ENCODE measurements around the gene CFAP52. TPM values are rescaled to one million over a fixed set of nuclear protein-coding genes. Genes with fewer than 3 reads are reported as not detected.
"Not testable (repeated sequence)": the region's sequence is repeated elsewhere in the genome, so short reads cannot be mapped to it uniquely, and the experiment has no call there.

The CFAP52 gene
- total and polyA plus RNA-seq, 4 experiments from 2014 or later = not detected

GRCh38 chr17:9597638-9598037 lies 21.2 kb downstream of the CFAP52 start:
- intact Hi-C loops (cut with micrococcal nuclease); H3K4me3 ChIP-seq (ENCODE audit: low read length in 2 of 2); H3K9me3 ChIP-seq (ENCODE audit: control insufficient read depth in 1 of 2, low read length in 2 of 2); DNase-seq; H3K4me3 Mint-ChIP-seq; H3K36me3 ChIP-seq (ENCODE audit: insufficient read depth, low read length); CTCF ChIA-PET (ENCODE audit: partially characterized antibody); H3K4me1 Mint-ChIP-seq; POLR2A ChIA-PET (ENCODE audit: partially characterized antibody); H3K27me3 Mint-ChIP-seq; H3K27me3 ChIP-seq (ENCODE audit: insufficient read depth, low read length); H3K9me3 Mint-ChIP-seq; H3K4me1 ChIP-seq (ENCODE audit: insufficient read depth, low read length); H3K27ac ChIP-seq (ENCODE audit: low read depth, low read length); H3K36me3 Mint-ChIP-seq: not testable (repeated sequence)
- H3K27ac Mint-ChIP-seq = peak overlapping the region in 2 of 7 donors; percentile 47 to 49

- no peak overlapping the region for H3K4me3 Mint-ChIP-seq
- no peaks in the 10 kb centered on the region for H3K4me1 ChIP-seq (ENCODE audit: insufficient read depth, low read length)
- H3K9me3 ChIP-seq (ENCODE audit: control insufficient read depth in 1 of 2, low read length in 2 of 2) = no peaks in the 10 kb centered on the region
- ChIA-PET CTCF (ENCODE audit: partially characterized antibody) (no interaction called here), POLR2A (ENCODE audit: partially characterized antibody) (no interaction called here)
- no peak for DNase-seq
- intact Hi-C loops (cut with micrococcal nuclease) = no loop called here
- H3K27me3 ChIP-seq (ENCODE audit: insufficient read depth, low read length) = no peaks in the 10 kb centered on the region
- H3K36me3 Mint-ChIP-seq = no peaks in the 10 kb centered on the region
- no peak overlapping the region for H3K4me3 ChIP-seq (ENCODE audit: low read length in 2 of 2)
- H3K27ac ChIP-seq (ENCODE audit: low read depth, low read length) = no peak overlapping the region
- H3K4me1 Mint-ChIP-seq = no peaks in the 10 kb centered on the region
- H3K27me3 Mint-ChIP-seq = peaks cover 9 to 11% of the 10 kb centered on the region in 2 donors
- peaks cover 0 to 2% (median 0%) of the 10 kb centered on the region in 8 donors for H3K9me3 Mint-ChIP-seq
- no peaks in the 10 kb centered on the region for H3K36me3 ChIP-seq (ENCODE audit: insufficient read depth, low read length)
- no peak overlapping the region for H3K27ac Mint-ChIP-seq
Measured at GRCh38 chr17:9598661-9599060, 22.2 kb downstream of the CFAP52 start.

GRCh38 chr17:9604583-9604982 lies 28.1 kb downstream of the CFAP52 start:
- H3K36me3 Mint-ChIP-seq; H3K9me3 ChIP-seq (ENCODE audit: control insufficient read depth in 1 of 2, low read length in 2 of 2); H3K9me3 Mint-ChIP-seq; DNase-seq; intact Hi-C loops (cut with micrococcal nuclease); H3K4me3 Mint-ChIP-seq; H3K27me3 ChIP-seq (ENCODE audit: insufficient read depth, low read length); CTCF ChIA-PET (ENCODE audit: partially characterized antibody); H3K4me1 ChIP-seq (ENCODE audit: insufficient read depth, low read length); POLR2A ChIA-PET (ENCODE audit: partially characterized antibody); H3K27ac Mint-ChIP-seq; H3K36me3 ChIP-seq (ENCODE audit: insufficient read depth, low read length); H3K4me3 ChIP-seq (ENCODE audit: low read length in 2 of 2); H3K4me1 Mint-ChIP-seq; H3K27ac ChIP-seq (ENCODE audit: low read depth, low read length): not testable (repeated sequence)
- H3K27me3 Mint-ChIP-seq = peaks cover 4 to 10% of the 10 kb centered on the region in 2 donors

- intact Hi-C loops (cut with micrococcal nuclease) = no loop called here
- H3K36me3 ChIP-seq (ENCODE audit: insufficient read depth, low read length) = no peaks in the 10 kb centered on the region
- H3K27me3 Mint-ChIP-seq = peaks cover 8 to 10% of the 10 kb centered on the region in 2 donors
Measured at GRCh38 chr17:9606453-9606852, 30.0 kb downstream of the CFAP52 start.

GRCh38 chr17:9607058-9607457 lies 30.6 kb downstream of the CFAP52 start:
- not testable (repeated sequence) for H3K4me1 ChIP-seq (ENCODE audit: insufficient read depth, low read length)

More at GRCh38 chr17:9606453-9606852, 30.0 kb downstream of the CFAP52 start:
- no peaks in the 10 kb centered on the region for H3K4me1 ChIP-seq (ENCODE audit: insufficient read depth, low read length)
- CTCF ChIA-PET (ENCODE audit: partially characterized antibody) = no interaction called here
- no peak overlapping the region for H3K4me3 ChIP-seq (ENCODE audit: low read length in 2 of 2)
- no peaks in the 10 kb centered on the region for H3K9me3 ChIP-seq (ENCODE audit: control insufficient read depth in 1 of 2, low read length in 2 of 2)
- no peak overlapping the region for H3K4me3 Mint-ChIP-seq
- peaks cover 0 to 3% (median 0%) of the 10 kb centered on the region in 8 donors for H3K9me3 Mint-ChIP-seq
- no peaks in the 10 kb centered on the region for H3K4me1 Mint-ChIP-seq
- no peak overlapping the region for H3K27ac Mint-ChIP-seq
- no peaks in the 10 kb centered on the region for H3K27me3 ChIP-seq (ENCODE audit: insufficient read depth, low read length)
- no peak for DNase-seq
- H3K36me3 Mint-ChIP-seq = no peaks in the 10 kb centered on the region
- no peak overlapping the region for H3K27ac ChIP-seq (ENCODE audit: low read depth, low read length)
- POLR2A ChIA-PET (ENCODE audit: partially characterized antibody) = no interaction called here

GRCh38 chr17:9611557-9611956 lies 35.1 kb downstream of the CFAP52 start:
- ChIA-PET POLR2A (ENCODE audit: partially characterized antibody) (no interaction called here), CTCF (ENCODE audit: partially characterized antibody) (no interaction called here)
- Histone ChIP-seq H3K27me3 (ENCODE audit: insufficient read depth, low read length) (no peaks in the 10 kb centered on the region), H3K9me3 (ENCODE audit: control insufficient read depth in 1 of 2, low read length in 2 of 2) (no peaks in the 10 kb centered on the region), H3K4me3 (ENCODE audit: low read length in 2 of 2) (no peak overlapping the region), H3K36me3 (ENCODE audit: insufficient read depth, low read length) (no peaks in the 10 kb centered on the region), H3K27ac (ENCODE audit: low read depth, low read length) (no peak overlapping the region), H3K4me1 (ENCODE audit: insufficient read depth, low read length) (no peaks in the 10 kb centered on the region)
- DNase-seq = no peak
- intact Hi-C loops (cut with micrococcal nuclease) = no loop called here
- H3K4me1 Mint-ChIP-seq = no peaks in the 10 kb centered on the region
- H3K36me3 Mint-ChIP-seq = no peaks in the 10 kb centered on the region
- H3K27ac Mint-ChIP-seq = no peak overlapping the region
- H3K27me3 Mint-ChIP-seq = peaks cover 2 to 18% of the 10 kb centered on the region in 2 donors
- peaks cover 0 to 3% (median 0%) of the 10 kb centered on the region in 8 donors for H3K9me3 Mint-ChIP-seq
- no peak overlapping the region for H3K4me3 Mint-ChIP-seq

More at GRCh38 chr17:9607058-9607457, 30.6 kb downstream of the CFAP52 start:
- H3K4me3 ChIP-seq (ENCODE audit: low read length in 2 of 2); H3K4me3 Mint-ChIP-seq; H3K27me3 ChIP-seq (ENCODE audit: insufficient read depth, low read length); H3K4me1 Mint-ChIP-seq; H3K9me3 Mint-ChIP-seq; H3K27ac ChIP-seq (ENCODE audit: low read depth, low read length); CTCF ChIA-PET (ENCODE audit: partially characterized antibody); H3K36me3 Mint-ChIP-seq; DNase-seq; intact Hi-C loops (cut with micrococcal nuclease); POLR2A ChIA-PET (ENCODE audit: partially characterized antibody); H3K9me3 ChIP-seq (ENCODE audit: control insufficient read depth in 1 of 2, low read length in 2 of 2); H3K36me3 ChIP-seq (ENCODE audit: insufficient read depth, low read length); H3K27ac Mint-ChIP-seq: not testable (repeated sequence)
- H3K27me3 Mint-ChIP-seq = peaks cover 9 to 10% of the 10 kb centered on the region in 2 donors

- H3K4me3 ChIP-seq (ENCODE audit: low read length in 2 of 2) = no peak overlapping the region
- H3K4me1 ChIP-seq (ENCODE audit: insufficient read depth, low read length) = no peaks in the 10 kb centered on the region
- no peak overlapping the region for H3K27ac ChIP-seq (ENCODE audit: low read depth, low read length)
- Mint-ChIP-seq H3K4me1 (no peaks in the 10 kb centered on the region), H3K27me3 (peaks cover 2 to 18% of the 10 kb centered on the region in 2 donors), H3K36me3 (no peaks in the 10 kb centered on the region), H3K9me3 (peaks cover 0 to 3% (median 0%) of the 10 kb centered on the region in 8 donors), H3K4me3 (no peak overlapping the region), H3K27ac (no peak overlapping the region)
- CTCF ChIA-PET (ENCODE audit: partially characterized antibody) = no interaction called here
- intact Hi-C loops (cut with micrococcal nuclease) = no loop called here
- no peaks in the 10 kb centered on the region for H3K36me3 ChIP-seq (ENCODE audit: insufficient read depth, low read length)
- H3K9me3 ChIP-seq (ENCODE audit: control insufficient read depth in 1 of 2, low read length in 2 of 2) = no peaks in the 10 kb centered on the region
- H3K27me3 ChIP-seq (ENCODE audit: insufficient read depth, low read length) = no peaks in the 10 kb centered on the region
- POLR2A ChIA-PET (ENCODE audit: partially characterized antibody) = no interaction called here
- no peak for DNase-seq
Measured at GRCh38 chr17:9612006-9612405, 35.6 kb downstream of the CFAP52 start.

- peaks cover 0 to 2% (median 0%) of the 10 kb centered on the region in 8 donors for H3K9me3 Mint-ChIP-seq
- Histone ChIP-seq H3K4me1 (ENCODE audit: insufficient read depth, low read length) (no peaks in the 10 kb centered on the region), H3K36me3 (ENCODE audit: insufficient read depth, low read length) (no peaks in the 10 kb centered on the region), H3K4me3 (ENCODE audit: low read length in 2 of 2) (no peak overlapping the region), H3K27me3 (ENCODE audit: insufficient read depth, low read length) (no peaks in the 10 kb centered on the region), H3K9me3 (ENCODE audit: control insufficient read depth in 1 of 2, low read length in 2 of 2) (no peaks in the 10 kb centered on the region), H3K27ac (ENCODE audit: low read depth, low read length) (no peak overlapping the region)
- CTCF ChIA-PET (ENCODE audit: partially characterized antibody) = no interaction called here
- H3K36me3 Mint-ChIP-seq = no peaks in the 10 kb centered on the region
- H3K27ac Mint-ChIP-seq = no peak overlapping the region
- no peak overlapping the region for H3K4me3 Mint-ChIP-seq
- H3K4me1 Mint-ChIP-seq = no peaks in the 10 kb centered on the region
- POLR2A ChIA-PET (ENCODE audit: partially characterized antibody) = no interaction called here
- DNase-seq = no peak
- H3K27me3 Mint-ChIP-seq = peaks cover 2 to 15% of the 10 kb centered on the region in 2 donors
- intact Hi-C loops (cut with micrococcal nuclease) = no loop called here
Measured at GRCh38 chr17:9615486-9615885, 39.0 kb downstream of the CFAP52 start.
